ENCODE results near the gene BBS10. TPM values are rescaled to one million over a fixed set of nuclear protein-coding genes. Genes with fewer than 3 reads are reported as not detected.

The BBS10 gene
- total and polyA plus RNA-seq, 3 experiments from 2014 or later: 1.6 to 6.1 (median 5.9) TPM

DNA sequence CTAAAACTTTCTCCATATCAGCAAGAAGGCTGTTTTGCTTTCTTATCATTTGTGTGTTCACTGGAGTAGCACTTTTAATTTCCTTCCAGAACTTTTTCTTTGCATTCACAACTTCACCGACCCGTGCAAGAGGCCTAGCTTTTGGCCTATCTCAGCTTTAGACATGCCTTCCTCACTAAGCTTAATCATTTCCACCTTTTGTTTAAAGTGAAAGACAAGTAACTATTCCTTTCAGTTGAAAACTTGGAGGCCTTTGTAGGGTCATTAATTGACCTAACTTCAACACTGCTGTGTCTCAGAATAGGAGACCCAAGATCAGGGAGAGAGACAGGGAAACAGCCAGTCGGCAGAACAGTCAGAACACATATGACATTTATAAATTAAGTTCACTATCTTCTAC, 39.3 kb downstream of the BBS10 start:
- H3K9me3 ChIP-seq (ENCODE audit: low read length): no peaks in the 10 kb centered on the region
- H3K27ac ChIP-seq (ENCODE audit: low read depth, low read length): no peak overlapping the region
- no peaks in the 10 kb centered on the region for H3K36me3 Mint-ChIP-seq
- H3K4me1 Mint-ChIP-seq: no peaks in the 10 kb centered on the region
- no peaks in the 10 kb centered on the region for H3K4me1 ChIP-seq (ENCODE audit: insufficient read depth, low read length)
- H3K27me3 ChIP-seq (ENCODE audit: insufficient read depth, low read length, poor library complexity, severe bottlenecking): no peaks in the 10 kb centered on the region
- POLR2A ChIA-PET: no interaction called here
- no peaks in the 10 kb centered on the region for H3K36me3 ChIP-seq (ENCODE audit: insufficient read depth, low read length)
- no peak overlapping the region for H3K27ac Mint-ChIP-seq
- no peak overlapping the region for H3K4me3 Mint-ChIP-seq
- H3K4me3 ChIP-seq (ENCODE audit: low read length): no peak overlapping the region
- H3K9me3 Mint-ChIP-seq: no peaks in the 10 kb centered on the region
- DNase-seq: no peak
- CTCF ChIA-PET: interaction anchor here (1.0 kb wide), 1 partner anchor 278 kb away, joined by 3 read pairs; no protein-coding TSS in a partner anchor
- peaks cover 7 to 40% of the 10 kb centered on the region in 2 donors for H3K27me3 Mint-ChIP-seq

DNA sequence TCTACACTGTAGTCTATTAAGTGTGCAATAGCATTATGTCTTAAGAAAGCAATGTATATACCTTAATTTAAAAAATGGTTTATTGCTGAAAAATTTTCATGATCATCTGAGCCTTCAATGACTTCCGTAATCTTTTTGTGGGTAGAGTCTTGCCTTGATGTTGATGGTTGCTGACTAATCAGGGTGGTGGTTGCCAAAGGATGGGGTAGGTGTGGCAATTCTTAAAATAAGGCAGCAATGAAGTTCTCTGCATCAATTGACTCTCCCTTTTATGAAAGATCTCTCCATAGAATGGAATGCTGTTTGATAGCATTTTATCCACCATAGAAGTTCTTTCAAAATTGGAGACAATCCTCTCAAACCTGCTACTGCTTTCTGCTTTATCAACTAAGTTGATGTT, 41.1 kb downstream of the BBS10 start:
- no peaks in the 10 kb centered on the region for H3K4me1 ChIP-seq (ENCODE audit: insufficient read depth, low read length)
- H3K36me3 ChIP-seq (ENCODE audit: insufficient read depth, low read length): no peaks in the 10 kb centered on the region
- Mint-ChIP-seq H3K27me3 (peaks cover 6 to 28% of the 10 kb centered on the region in 2 donors), H3K9me3 (no peaks in the 10 kb centered on the region), H3K4me1 (no peaks in the 10 kb centered on the region), H3K36me3 (peaks cover 0 to 4% (median 0%) of the 10 kb centered on the region in 3 donors), H3K27ac (no peak overlapping the region), H3K4me3 (no peak overlapping the region)
- CTCF ChIA-PET: no interaction called here
- H3K9me3 ChIP-seq (ENCODE audit: low read length): no peaks in the 10 kb centered on the region
- H3K27ac ChIP-seq (ENCODE audit: low read depth, low read length): no peak overlapping the region
- DNase-seq: no peak
- H3K27me3 ChIP-seq (ENCODE audit: insufficient read depth, low read length, poor library complexity, severe bottlenecking): no peaks in the 10 kb centered on the region
- H3K4me3 ChIP-seq (ENCODE audit: low read length): no peak overlapping the region
- POLR2A ChIA-PET: no interaction called here

DNA sequence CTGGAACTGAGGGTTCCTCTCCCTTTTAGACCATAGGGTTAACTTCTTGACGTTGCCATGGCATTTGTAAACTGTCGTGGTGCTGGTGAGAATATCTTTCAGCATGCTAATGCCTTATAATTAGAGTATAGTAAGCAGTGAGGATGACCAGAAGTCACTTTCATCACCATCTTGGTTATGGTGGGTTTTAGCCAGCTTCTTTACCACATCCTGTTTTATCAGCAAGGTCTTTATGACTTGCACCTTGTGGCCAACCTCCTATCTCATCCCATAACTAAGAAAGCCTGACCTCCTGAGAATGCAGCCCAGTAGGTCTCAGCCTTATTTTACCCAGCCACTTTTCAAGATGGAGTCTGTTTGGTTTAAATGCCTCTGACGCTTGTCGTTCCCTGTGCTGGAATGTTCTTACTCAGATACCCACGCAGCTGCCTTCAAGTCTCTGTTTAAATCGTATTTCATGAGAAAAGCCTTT, 44.2 kb downstream of the BBS10 start:
- no peak overlapping the region for H3K4me3 ChIP-seq (ENCODE audit: low read length)
- Mint-ChIP-seq H3K4me1 (no peaks in the 10 kb centered on the region), H3K4me3 (no peak overlapping the region), H3K27ac (no peak overlapping the region), H3K36me3 (peaks cover 0 to 4% (median 0%) of the 10 kb centered on the region in 3 donors), H3K27me3 (peaks cover 7 to 11% of the 10 kb centered on the region in 2 donors), H3K9me3 (no peaks in the 10 kb centered on the region)
- ChIA-PET CTCF (no interaction called here), POLR2A (no interaction called here)
- no peak for DNase-seq
- no peaks in the 10 kb centered on the region for H3K27me3 ChIP-seq (ENCODE audit: insufficient read depth, low read length, poor library complexity, severe bottlenecking)
- H3K27ac ChIP-seq (ENCODE audit: low read depth, low read length): no peak overlapping the region
- H3K36me3 ChIP-seq (ENCODE audit: insufficient read depth, low read length): no peaks in the 10 kb centered on the region
- no peaks in the 10 kb centered on the region for H3K4me1 ChIP-seq (ENCODE audit: insufficient read depth, low read length)
- no peaks in the 10 kb centered on the region for H3K9me3 ChIP-seq (ENCODE audit: low read length)

DNA sequence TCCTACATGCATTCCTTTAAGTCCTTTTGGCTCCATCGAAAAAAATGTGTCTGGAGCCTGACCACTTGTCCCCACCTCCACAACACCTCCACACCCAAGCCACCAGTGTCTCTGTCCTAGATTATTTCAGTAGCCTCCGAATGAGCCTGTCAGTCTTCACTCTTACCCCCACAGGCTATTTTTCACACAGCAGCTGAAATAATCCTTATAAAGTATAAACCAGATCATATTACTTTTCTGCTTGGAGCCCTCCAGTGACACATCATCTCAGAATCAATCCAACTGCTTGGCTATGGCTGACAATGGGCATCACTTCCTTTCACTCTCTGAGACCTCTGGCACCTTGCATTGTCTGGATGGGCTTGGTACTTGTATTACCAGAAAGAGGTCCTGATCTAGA, 44.9 kb downstream of the BBS10 start:
- Mint-ChIP-seq H3K9me3 (no peaks in the 10 kb centered on the region), H3K27me3 (peaks cover 3 to 11% of the 10 kb centered on the region in 2 donors), H3K36me3 (peaks cover 0 to 4% (median 0%) of the 10 kb centered on the region in 3 donors), H3K4me3 (no peak overlapping the region), H3K4me1 (no peaks in the 10 kb centered on the region), H3K27ac (no peak overlapping the region)
- Histone ChIP-seq H3K9me3 (ENCODE audit: low read length) (no peaks in the 10 kb centered on the region), H3K27ac (ENCODE audit: low read depth, low read length) (no peak overlapping the region), H3K27me3 (ENCODE audit: insufficient read depth, low read length, poor library complexity, severe bottlenecking) (no peaks in the 10 kb centered on the region), H3K4me3 (ENCODE audit: low read length) (no peak overlapping the region), H3K4me1 (ENCODE audit: insufficient read depth, low read length) (no peaks in the 10 kb centered on the region), H3K36me3 (ENCODE audit: insufficient read depth, low read length) (no peaks in the 10 kb centered on the region)
- POLR2A ChIA-PET: no interaction called here
- no peak for DNase-seq
- CTCF ChIA-PET: no interaction called here

DNA sequence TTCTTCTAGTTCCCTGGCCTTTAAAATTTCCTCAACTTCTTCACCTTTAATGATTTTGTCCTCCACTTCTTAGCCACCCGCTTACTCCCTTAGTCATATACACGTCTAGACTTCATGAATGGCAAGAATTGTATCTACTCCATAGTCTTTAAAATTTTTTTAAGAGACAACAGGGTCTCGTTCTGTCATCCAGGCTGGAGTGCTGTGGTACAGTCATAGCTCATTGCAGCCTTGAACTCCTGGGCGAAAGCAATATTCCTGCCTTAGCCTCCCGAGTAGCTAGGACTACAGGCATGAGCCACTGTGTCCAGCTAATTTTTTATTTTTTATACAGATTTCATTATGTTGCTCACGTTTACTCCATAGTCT, 47.9 kb downstream of the BBS10 start:
- Histone ChIP-seq H3K27ac (ENCODE audit: low read depth, low read length) (no peak overlapping the region), H3K36me3 (ENCODE audit: insufficient read depth, low read length) (no peaks in the 10 kb centered on the region), H3K9me3 (ENCODE audit: low read length) (no peaks in the 10 kb centered on the region), H3K4me3 (ENCODE audit: low read length) (no peak overlapping the region), H3K27me3 (ENCODE audit: insufficient read depth, low read length, poor library complexity, severe bottlenecking) (no peaks in the 10 kb centered on the region), H3K4me1 (ENCODE audit: insufficient read depth, low read length) (no peaks in the 10 kb centered on the region)
- Mint-ChIP-seq H3K4me3 (no peak overlapping the region), H3K27me3 (peaks cover 3% of the 10 kb centered on the region in 2 donors), H3K27ac (no peak overlapping the region), H3K9me3 (no peaks in the 10 kb centered on the region), H3K4me1 (no peaks in the 10 kb centered on the region), H3K36me3 (peaks cover 0 to 4% (median 0%) of the 10 kb centered on the region in 3 donors)
- ChIA-PET CTCF (no interaction called here), POLR2A (no interaction called here)
- no peak for DNase-seq

DNA sequence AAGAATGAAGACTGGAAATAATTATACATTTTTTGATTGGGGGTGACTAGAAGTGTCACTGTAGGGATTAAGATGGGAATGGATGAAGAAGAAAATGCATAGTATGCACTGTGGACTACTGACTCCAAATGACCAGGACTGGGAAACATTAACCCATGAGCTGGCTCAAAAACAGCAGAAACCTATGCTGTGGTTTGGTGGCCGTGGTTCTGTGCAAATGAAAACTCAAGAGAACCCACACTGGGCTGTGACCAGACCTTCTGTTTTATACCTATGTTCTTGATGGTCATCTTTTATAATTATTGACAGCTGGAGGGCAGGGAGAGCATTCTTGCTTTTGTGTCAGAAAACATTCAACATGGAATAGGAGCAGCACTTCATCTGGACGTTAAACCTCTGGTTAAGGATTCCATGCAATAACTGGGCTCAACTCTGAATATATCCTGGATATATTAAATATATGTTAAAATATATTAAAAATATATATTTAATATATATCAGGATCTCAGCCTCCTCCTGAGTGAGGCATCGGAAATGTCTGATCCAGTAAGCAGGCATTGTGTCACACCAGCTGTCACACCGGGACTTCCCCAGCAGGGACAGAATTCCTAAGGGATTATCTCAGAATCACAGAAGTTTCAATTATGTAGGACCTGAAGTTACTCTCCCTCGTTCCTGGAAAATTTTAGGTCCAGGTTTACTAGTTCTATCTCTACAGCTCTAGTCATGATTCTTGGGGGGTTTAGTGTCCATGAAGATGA, 48.5 kb downstream of the BBS10 start:
- Histone ChIP-seq H3K36me3 (ENCODE audit: insufficient read depth, low read length) (no peaks in the 10 kb centered on the region), H3K4me3 (ENCODE audit: low read length) (no peak overlapping the region), H3K4me1 (ENCODE audit: insufficient read depth, low read length) (no peaks in the 10 kb centered on the region), H3K9me3 (ENCODE audit: low read length) (no peaks in the 10 kb centered on the region), H3K27ac (ENCODE audit: low read depth, low read length) (no peak overlapping the region), H3K27me3 (ENCODE audit: insufficient read depth, low read length, poor library complexity, severe bottlenecking) (no peaks in the 10 kb centered on the region)
- Mint-ChIP-seq H3K4me1 (no peaks in the 10 kb centered on the region), H3K9me3 (no peaks in the 10 kb centered on the region), H3K27ac (no peak overlapping the region), H3K36me3 (peaks cover 0 to 4% (median 0%) of the 10 kb centered on the region in 3 donors), H3K27me3 (peaks cover 3% of the 10 kb centered on the region in 2 donors), H3K4me3 (no peak overlapping the region)
- POLR2A ChIA-PET: no interaction called here
- DNase-seq: no peak
- CTCF ChIA-PET: no interaction called here

Other genes starting within 250 kb of the BBS10 start
- gene OSBPL8, start 211.4 kb upstream of the BBS10 start, total RNA-seq: 10 to 100 TPM; 87.3 to 90.7 TPM
- gene OSBPL8, start 211.4 kb upstream of the BBS10 start, polyA plus RNA-seq: 113 TPM